PC-3 (cell line): ENCODE measurements around the gene MBNL1.

Experiments used
- CTCF ChIP-seq: fragments of 300-600 bp; sonication (generic); conservative IDR thresholded peaks from 2 replicates; pipeline ENCODE4 v1.5.1; 2017; ENCODE audit warnings: antibody characterized with exemption, low read depth, mild to moderate bottlenecking, low read length
- EZH2 ChIP-seq: fragments of 300-600 bp; sonication (generic); IDR thresholded peaks from one replicate; pipeline ENCODE4 v1.6.1; 2017; ENCODE audit warnings: antibody characterized with exemption, mild to moderate bottlenecking, low read length; ENCODE audit not compliant: unreplicated experiment
- EZH2phosphoT487 ChIP-seq: fragments of 300-600 bp; sonication (generic); IDR thresholded peaks from 2 replicates; pipeline ENCODE4 v1.6.1; 2018; ENCODE audit warnings: mild to moderate bottlenecking, antibody characterized with exemption, low read length, borderline replicate concordance

- TF ChIP-seq EZH2phosphoT487 (no peak), CTCF (no peak), EZH2 (no peak)
Observed at GRCh38 chr3:152402695-152403451, 134.1 kb downstream of the MBNL1 start.
